Measurements from ENCODE around the gene PGS1.

PGS1 gene

DNA sequence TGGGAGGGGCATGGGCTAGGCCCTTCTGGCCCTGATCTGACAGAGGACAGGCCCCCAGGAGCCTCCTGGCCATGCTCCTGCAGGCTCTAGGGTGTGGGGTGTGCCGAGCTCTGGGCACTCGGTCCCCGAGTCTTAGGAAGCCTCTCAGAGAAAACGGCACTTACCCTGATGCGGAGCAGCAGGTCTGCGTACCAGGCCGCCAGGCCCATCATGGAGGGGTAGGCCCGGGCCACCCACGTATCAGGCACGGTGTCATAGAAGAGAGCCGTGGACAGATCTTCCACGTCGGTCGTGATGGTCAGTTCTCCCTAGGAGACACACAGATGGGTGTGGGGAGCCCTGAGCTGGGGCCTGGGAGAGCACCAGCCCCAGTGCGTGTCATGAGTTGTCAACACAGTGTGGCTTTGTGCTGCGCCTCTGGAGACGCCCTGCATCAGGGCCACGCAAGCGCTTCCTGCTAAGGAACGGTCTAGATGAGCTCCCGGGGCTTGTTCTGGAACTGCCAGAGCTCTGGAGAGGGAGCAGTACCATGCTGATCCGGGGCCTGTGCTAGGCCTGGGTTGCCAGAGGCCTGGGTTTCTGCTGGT is 47.9 kb downstream of the PGS1 start:
- Histone ChIP-seq H3K4me1 (peaks cover 0 to 30% (median 6%) of the 10 kb centered on the region in 10 experiments; a peak in 16 of 20 replicates), H3K27ac (no peak overlapping the region; a peak in 1 of 22 replicates), H3K36me3 (peaks cover 78 to 94% (median 86%) of the 10 kb centered on the region in 11 experiments), H3K4me2 (no peak overlapping the region), H4K20me1 (peaks cover 2 to 98% (median 49%) of the 10 kb centered on the region in 11 experiments; a peak in 17 of 22 replicates), H3K9ac (0 out of 22 replicates have a peak overlapping the region, but pooled peaks of 1 of the 11 experiments have one; percentile 6), H3K9me3 (replicated peaks in 1 of 11) (no peaks in the 10 kb centered on the region), H3K27me3 (no peaks in the 10 kb centered on the region), H3K4me3 (no peak overlapping the region)
- no peak for TF ChIP-seq Cebpa-rat (IDR thresholded peaks at IDR 0.05)

- H3K9ac ChIP-seq, result no peak overlapping the region
- H3K36me3 ChIP-seq, result peaks cover 71 to 86% (median 79%) of the 10 kb centered on the region in 11 experiments
- peaks cover 0 to 98% (median 48%) of the 10 kb centered on the region in 11 experiments; a peak in 16 of 22 replicates for H4K20me1 ChIP-seq
- H3K4me2 ChIP-seq, result no peak overlapping the region
- H3K4me1 ChIP-seq, result peaks cover 0 to 28% (median 9%) of the 10 kb centered on the region in 10 experiments; a peak in 16 of 20 replicates
- no peak overlapping the region for H3K27ac ChIP-seq
- no peak for TF ChIP-seq Cebpa-rat (IDR thresholded peaks at IDR 0.05)
- H3K9me3 ChIP-seq (replicated peaks in 1 of 11), result no peaks in the 10 kb centered on the region
- H3K4me3 ChIP-seq, result no peak overlapping the region
- H3K27me3 ChIP-seq, result no peaks in the 10 kb centered on the region
Observed at GRCh38 chr17:78427140-78427539, 48.7 kb downstream of the PGS1 start.

GRCh38 chr17:78428025-78428575 is 49.7 kb downstream of the PGS1 start:
- H3K9me3 ChIP-seq (replicated peaks in 1 of 11), result no peaks in the 10 kb centered on the region
- H3K36me3 ChIP-seq, result peaks cover 62 to 76% (median 70%) of the 10 kb centered on the region in 11 experiments
- H4K20me1 ChIP-seq, result peaks cover 0 to 99% (median 43%) of the 10 kb centered on the region in 11 experiments; a peak in 15 of 22 replicates
- TF ChIP-seq Cebpa-rat (IDR thresholded peaks at IDR 0.05), result no peak
- peaks cover 0 to 22% (median 18%) of the 10 kb centered on the region in 10 experiments; a peak in 15 of 20 replicates for H3K4me1 ChIP-seq
- H3K27me3 ChIP-seq, result no peaks in the 10 kb centered on the region
- no peak overlapping the region for H3K4me2 ChIP-seq
- H3K27ac ChIP-seq, result no peak overlapping the region
- no peak overlapping the region for H3K4me3 ChIP-seq
- no peak overlapping the region for H3K9ac ChIP-seq

DNA sequence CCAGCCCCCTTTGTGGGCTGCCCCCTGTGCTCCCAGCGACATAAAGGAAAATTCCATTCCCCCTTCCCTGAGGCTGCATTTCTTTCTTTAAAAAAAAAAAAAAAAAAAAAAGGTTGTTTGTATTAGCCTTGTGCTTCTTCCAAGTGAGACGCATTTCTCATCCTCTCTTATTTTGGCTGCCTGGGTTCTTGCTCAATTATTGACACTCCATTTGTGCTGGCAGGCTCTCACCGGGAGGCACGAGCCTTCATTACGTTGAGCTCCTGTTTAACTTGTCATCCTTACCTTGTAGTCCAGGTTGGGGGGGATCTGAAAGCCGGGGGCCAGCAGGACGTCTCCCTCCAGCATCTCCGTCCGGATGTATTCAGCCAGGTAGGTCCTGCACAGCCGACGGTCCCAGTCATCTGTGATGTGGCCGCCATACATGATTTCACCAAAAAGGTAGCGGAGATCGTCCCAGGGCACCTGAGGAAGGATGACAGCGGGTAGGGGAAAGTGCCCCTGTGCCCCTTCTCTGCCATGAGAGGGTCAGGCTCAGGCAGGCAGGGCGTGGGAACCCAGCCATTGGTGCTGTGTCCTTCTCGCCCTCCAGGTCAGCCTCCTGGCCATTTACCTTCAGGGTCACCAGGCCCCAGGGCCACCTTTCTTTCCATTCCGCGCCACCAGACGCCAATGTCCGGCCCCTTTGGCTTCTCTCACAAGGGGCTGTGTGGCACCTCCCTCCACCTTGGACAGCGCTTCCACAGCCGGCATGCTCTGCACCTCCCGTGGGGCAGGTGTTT is 50.6 kb downstream of the PGS1 start:
- H3K4me3 ChIP-seq, result no peak overlapping the region
- H3K9ac ChIP-seq, result no peak overlapping the region
- no peak overlapping the region for H3K4me2 ChIP-seq
- peaks cover 53 to 67% (median 60%) of the 10 kb centered on the region in 11 experiments for H3K36me3 ChIP-seq
- H3K27me3 ChIP-seq, result no peaks in the 10 kb centered on the region
- H3K27ac ChIP-seq, result no peak overlapping the region
- H4K20me1 ChIP-seq, result peaks cover 0 to 99% (median 35%) of the 10 kb centered on the region in 11 experiments; a peak in 14 of 22 replicates
- no peaks in the 10 kb centered on the region for H3K9me3 ChIP-seq (replicated peaks in 1 of 11)
- TF ChIP-seq Cebpa-rat (IDR thresholded peaks at IDR 0.05), result no peak
- peaks cover 0 to 26% (median 20%) of the 10 kb centered on the region in 10 experiments; a peak in 15 of 20 replicates for H3K4me1 ChIP-seq

DNA sequence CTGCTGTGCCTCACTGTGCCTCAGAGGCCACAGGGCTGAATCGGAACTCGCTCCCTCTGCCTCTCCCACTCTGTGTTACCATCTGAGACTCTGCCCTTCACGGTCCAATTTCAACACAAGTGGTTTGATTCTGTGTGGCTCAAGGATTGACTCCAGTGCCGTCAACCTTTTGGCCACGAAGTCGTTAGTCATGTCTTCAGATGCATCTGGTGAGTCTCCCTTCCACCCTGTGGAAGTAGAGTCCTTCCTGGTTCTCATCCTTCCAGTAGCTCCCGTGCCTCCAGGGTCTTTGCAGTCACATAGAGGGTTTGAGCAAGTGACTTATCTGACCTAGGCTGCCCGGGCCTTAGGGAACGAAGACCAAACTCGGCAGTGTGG is 51.2 kb downstream of the PGS1 start:
- H3K9ac ChIP-seq, result no peak overlapping the region
- H3K36me3 ChIP-seq, result peaks cover 47 to 61% (median 55%) of the 10 kb centered on the region in 11 experiments
- H4K20me1 ChIP-seq, result peaks cover 0 to 99% (median 31%) of the 10 kb centered on the region in 11 experiments; a peak in 14 of 22 replicates
- H3K4me1 ChIP-seq, result peaks cover 0 to 26% (median 20%) of the 10 kb centered on the region in 10 experiments; a peak in 15 of 20 replicates
- no peak overlapping the region for H3K27ac ChIP-seq
- H3K4me3 ChIP-seq, result no peak overlapping the region
- no peaks in the 10 kb centered on the region for H3K9me3 ChIP-seq (replicated peaks in 1 of 11)
- no peak for TF ChIP-seq Cebpa-rat (IDR thresholded peaks at IDR 0.05)
- no peak overlapping the region for H3K4me2 ChIP-seq
- H3K27me3 ChIP-seq, result no peaks in the 10 kb centered on the region

GRCh38 chr17:78430892-78431691 is 52.6 kb downstream of the PGS1 start:
- Histone ChIP-seq H3K27ac (peak overlapping the region in 1 of 11 experiments; percentile 39; a peak in 1 of 22 replicates), H3K9me3 (replicated peaks in 1 of 11) (no peaks in the 10 kb centered on the region), H3K4me1 (peaks cover 0 to 30% (median 20%) of the 10 kb centered on the region in 10 experiments; a peak in 15 of 20 replicates), H3K27me3 (no peaks in the 10 kb centered on the region), H3K4me3 (no peak overlapping the region), H4K20me1 (peaks cover 0 to 96% (median 22%) of the 10 kb centered on the region in 11 experiments; a peak in 13 of 22 replicates), H3K4me2 (peak overlapping the region in 2 of 11 experiments; percentile 1 to 15; a peak in 2 of 22 replicates), H3K9ac (peak overlapping the region in 2 of 11 experiments; percentile 6 to 44; a peak in 3 of 22 replicates), H3K36me3 (peaks cover 32 to 47% (median 40%) of the 10 kb centered on the region in 11 experiments)
- TF ChIP-seq Cebpa-rat (IDR thresholded peaks at IDR 0.05), result no peak

DNA sequence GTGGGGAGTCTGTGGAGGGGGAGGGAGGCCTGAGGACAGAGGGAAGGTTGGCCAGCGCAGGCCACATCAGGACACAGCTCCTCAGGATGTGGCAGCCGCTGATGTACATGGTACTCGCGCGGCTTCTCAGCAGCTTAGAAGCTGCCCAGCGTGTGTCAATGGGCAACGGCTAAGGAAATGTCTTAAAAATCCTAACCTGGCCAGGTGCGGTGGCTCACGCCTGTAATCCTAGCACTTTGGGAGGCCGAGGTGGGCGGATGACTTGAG is 53.2 kb downstream of the PGS1 start:
- H3K27me3 ChIP-seq, result no peaks in the 10 kb centered on the region
- H3K36me3 ChIP-seq, result peaks cover 27 to 41% (median 34%) of the 10 kb centered on the region in 11 experiments
- peaks cover 0 to 30% (median 20%) of the 10 kb centered on the region in 10 experiments; a peak in 15 of 20 replicates for H3K4me1 ChIP-seq
- no peaks in the 10 kb centered on the region for H3K9me3 ChIP-seq (replicated peaks in 1 of 11)
- no peak overlapping the region for H3K4me3 ChIP-seq
- H3K9ac ChIP-seq, result no peak overlapping the region; a peak in 1 of 22 replicates
- H3K4me2 ChIP-seq, result no peak overlapping the region
- H3K27ac ChIP-seq, result no peak overlapping the region
- TF ChIP-seq Cebpa-rat (IDR thresholded peaks at IDR 0.05), result no peak
- peaks cover 0 to 90% (median 16%) of the 10 kb centered on the region in 11 experiments; a peak in 13 of 22 replicates for H4K20me1 ChIP-seq

- H3K4me3 ChIP-seq, result no peak overlapping the region
- no peak for TF ChIP-seq Cebpa-rat (IDR thresholded peaks at IDR 0.05)
- no peaks in the 10 kb centered on the region for H3K27me3 ChIP-seq
- H3K27ac ChIP-seq, result no peak overlapping the region
- H3K4me2 ChIP-seq, result peak overlapping the region in 7 of 11 experiments; percentile 15 to 56 (median 45); a peak in 11 of 22 replicates
- H4K20me1 ChIP-seq, result peaks cover 0 to 82% (median 16%) of the 10 kb centered on the region in 11 experiments; a peak in 12 of 22 replicates
- H3K9me3 ChIP-seq (replicated peaks in 1 of 11), result no peaks in the 10 kb centered on the region
- H3K4me1 ChIP-seq, result peaks cover 0 to 34% (median 20%) of the 10 kb centered on the region in 10 experiments; a peak in 15 of 20 replicates
- H3K9ac ChIP-seq, result peak overlapping the region in 2 of 11 experiments; percentile 9 to 33; a peak in 1 of 22 replicates
- peaks cover 19 to 33% (median 26%) of the 10 kb centered on the region in 11 experiments for H3K36me3 ChIP-seq
Observed at GRCh38 chr17:78432226-78433012, 54.0 kb downstream of the PGS1 start.

Data from BLaER1 treated with 17β-estradiol and CSF1 and Interleukin-3, amounts not matched to agents 10 nM and 100 nM (cell line).